Gastrocnemius medialis (tissue), 4 donors: ENCODE measurements around the gene BRSK1.

Experiments
- CTCF ChIP-seq, 5 experiments: fragments of 450-650 bp in 3 of 5; fragments of 200-600 bp in 2 of 5; sonication (generic) in 2 of 5; IDR thresholded peaks in 4 of 5; conservative IDR thresholded peaks in 1 of 5; 1 replicate in 4 of 5; 2 replicates in 1 of 5; pipeline ENCODE4 v1.5.1; 2016 to 2019; ENCODE audit warnings: antibody characterized with exemption in 5 of 5, mild to moderate bottlenecking in 3 of 5, moderate library complexity in 3 of 5
- POLR2A ChIP-seq, 2 donors: fragments of 450-650 bp; IDR thresholded peaks; one replicate each; pipeline ENCODE4 v1.6.1; 2017; ENCODE audit warnings: antibody characterized with exemption in 2 of 2, mild to moderate bottlenecking in 2 of 2, moderate library complexity in 2 of 2

GRCh38 chr19:55345101-55345817 is 61.5 kb downstream of the BRSK1 start:
- TF ChIP-seq CTCF (IDR thresholded peaks at IDR 0.05 in 4 of 5, conservative IDR thresholded peaks at IDR 0.05 in 1 of 5): no peak
- no peak for TF ChIP-seq POLR2A (IDR thresholded peaks at IDR 0.05)
